Measurements from ENCODE around the gene SMARCC1. TPM values are rescaled to one million over a fixed set of nuclear protein-coding genes. Genes with fewer than 3 reads are reported as not detected.

Gene SMARCC1
- total RNA-seq, 2 donors from 2014 or later, result 72.6 to 90.2 TPM

DNA sequence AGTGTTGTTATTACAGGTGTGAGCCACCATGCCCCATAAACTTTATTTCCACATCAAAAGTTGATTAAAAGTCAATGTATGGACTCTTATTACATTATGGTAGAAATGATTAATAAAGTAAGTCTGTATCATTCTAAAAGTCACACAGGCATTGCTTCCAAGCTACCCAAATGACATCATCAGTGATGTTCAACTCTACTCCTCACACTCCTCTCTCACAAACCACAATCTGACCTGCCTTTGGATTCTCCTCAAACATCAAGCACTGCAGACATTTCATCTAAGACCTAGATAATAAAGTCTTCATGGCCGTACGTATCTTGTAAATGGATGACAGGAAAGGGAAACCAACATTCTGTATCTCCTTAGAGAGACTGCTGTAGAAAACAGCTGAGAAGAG, 68.0 kb downstream of the SMARCC1 start:
- H3K27me3 ChIP-seq, result no peaks in the 10 kb centered on the region
- DNase-seq, result no peak
- H3K9ac ChIP-seq (ENCODE audit: low read depth in 2 of 2, low read length in 2 of 2), result no peak overlapping the region
- no peaks in the 10 kb centered on the region for H3K4me1 ChIP-seq
- TF ChIP-seq, protein P1, sequence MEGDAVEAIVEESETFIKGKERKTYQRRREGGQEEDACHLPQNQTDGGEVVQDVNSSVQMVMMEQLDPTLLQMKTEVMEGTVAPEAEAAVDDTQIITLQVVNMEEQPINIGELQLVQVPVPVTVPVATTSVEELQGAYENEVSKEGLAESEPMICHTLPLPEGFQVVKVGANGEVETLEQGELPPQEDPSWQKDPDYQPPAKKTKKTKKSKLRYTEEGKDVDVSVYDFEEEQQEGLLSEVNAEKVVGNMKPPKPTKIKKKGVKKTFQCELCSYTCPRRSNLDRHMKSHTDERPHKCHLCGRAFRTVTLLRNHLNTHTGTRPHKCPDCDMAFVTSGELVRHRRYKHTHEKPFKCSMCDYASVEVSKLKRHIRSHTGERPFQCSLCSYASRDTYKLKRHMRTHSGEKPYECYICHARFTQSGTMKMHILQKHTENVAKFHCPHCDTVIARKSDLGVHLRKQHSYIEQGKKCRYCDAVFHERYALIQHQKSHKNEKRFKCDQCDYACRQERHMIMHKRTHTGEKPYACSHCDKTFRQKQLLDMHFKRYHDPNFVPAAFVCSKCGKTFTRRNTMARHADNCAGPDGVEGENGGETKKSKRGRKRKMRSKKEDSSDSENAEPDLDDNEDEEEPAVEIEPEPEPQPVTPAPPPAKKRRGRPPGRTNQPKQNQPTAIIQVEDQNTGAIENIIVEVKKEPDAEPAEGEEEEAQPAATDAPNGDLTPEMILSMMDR (IDR thresholded peaks at IDR 0.05), result no peak
- no peak overlapping the region for H3K27ac ChIP-seq
- no peak overlapping the region for H3K4me3 ChIP-seq
- intact Hi-C loops (cut with DNase I), result no loop called here
- no peaks in the 10 kb centered on the region for H3K9me3 ChIP-seq
- peaks cover 9% of the 10 kb centered on the region for H3K36me3 ChIP-seq

GRCh38 chr3:47712398-47712797, 69.3 kb downstream of the SMARCC1 start:
- H3K27ac ChIP-seq, result no peak overlapping the region
- no peaks in the 10 kb centered on the region for H3K9me3 ChIP-seq
- H3K4me3 ChIP-seq, result no peak overlapping the region
- no peak for DNase-seq
- H3K4me1 ChIP-seq, result no peaks in the 10 kb centered on the region
- intact Hi-C loops (cut with DNase I), result no loop called here
- TF ChIP-seq, protein P1 (IDR thresholded peaks at IDR 0.05), result no peak
- peaks cover 9% of the 10 kb centered on the region for H3K36me3 ChIP-seq
- no peak overlapping the region for H3K9ac ChIP-seq (ENCODE audit: low read depth in 2 of 2, low read length in 2 of 2)
- no peaks in the 10 kb centered on the region for H3K27me3 ChIP-seq

DNA sequence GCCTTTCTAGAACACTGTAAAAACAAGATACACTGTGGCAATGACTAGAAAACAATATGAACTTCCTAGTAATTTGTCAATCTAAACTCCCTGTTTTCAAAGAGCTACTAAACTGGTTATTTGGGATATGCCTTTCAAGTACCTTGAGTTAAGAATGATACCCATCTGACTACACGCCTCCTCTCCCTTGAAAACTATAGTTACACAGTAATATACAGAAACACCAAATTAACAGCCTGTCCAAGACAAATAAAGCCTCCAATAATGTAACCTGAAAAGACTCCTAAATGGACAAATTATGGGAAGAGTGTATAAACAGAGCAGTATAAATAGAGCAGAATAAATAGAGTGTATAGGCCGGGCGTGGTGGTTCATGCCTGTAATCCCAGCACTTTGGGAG, 70.1 kb downstream of the SMARCC1 start:
- H3K36me3 ChIP-seq, result peaks cover 9% of the 10 kb centered on the region
- DNase-seq, result no peak

DNA sequence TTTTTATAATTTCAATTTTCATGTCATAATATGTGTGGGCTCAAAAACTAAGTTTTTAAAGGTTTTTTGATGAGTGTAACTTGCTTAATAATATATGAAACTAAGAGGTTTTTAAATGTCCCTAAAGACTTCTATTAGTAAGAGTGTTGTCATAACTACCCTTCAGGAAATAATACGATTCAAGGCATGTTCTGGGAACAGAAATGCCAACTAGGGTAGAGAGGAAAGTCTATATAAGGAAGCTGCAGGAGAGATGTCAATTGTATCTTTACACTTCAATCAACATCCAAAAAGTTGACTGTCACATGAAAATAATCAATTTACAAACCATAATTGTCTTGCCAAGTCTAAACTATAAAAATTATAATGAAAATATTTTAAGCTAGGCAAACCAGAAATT, 76.3 kb downstream of the SMARCC1 start:
- no peaks in the 10 kb centered on the region for H3K4me1 ChIP-seq
- H3K9me3 ChIP-seq, result no peaks in the 10 kb centered on the region
- no peak for DNase-seq
- intact Hi-C loops (cut with DNase I), result no loop called here
- TF ChIP-seq, protein P1 (IDR thresholded peaks at IDR 0.05), result no peak
- no peak overlapping the region for H3K9ac ChIP-seq (ENCODE audit: low read depth in 2 of 2, low read length in 2 of 2)
- H3K4me3 ChIP-seq, result no peak overlapping the region
- H3K36me3 ChIP-seq, result no peaks in the 10 kb centered on the region
- no peak overlapping the region for H3K27ac ChIP-seq
- H3K27me3 ChIP-seq, result no peaks in the 10 kb centered on the region

More for the DNA sequence above, 70.1 kb downstream of the SMARCC1 start:
- TF ChIP-seq, protein P1 (IDR thresholded peaks at IDR 0.05), result no peak
- H3K4me1 ChIP-seq, result no peaks in the 10 kb centered on the region
- H3K9me3 ChIP-seq, result no peaks in the 10 kb centered on the region
- H3K27me3 ChIP-seq, result no peaks in the 10 kb centered on the region
- no peak overlapping the region for H3K9ac ChIP-seq (ENCODE audit: low read depth in 2 of 2, low read length in 2 of 2)
- H3K4me3 ChIP-seq, result no peak overlapping the region
- intact Hi-C loops (cut with DNase I), result no loop called here
- H3K27ac ChIP-seq, result no peak overlapping the region

GRCh38 chr3:47704237-47704612, 77.5 kb downstream of the SMARCC1 start:
- no peak overlapping the region for H3K27ac ChIP-seq
- H3K27me3 ChIP-seq, result no peaks in the 10 kb centered on the region
- H3K9ac ChIP-seq (ENCODE audit: low read depth in 2 of 2, low read length in 2 of 2), result no peak overlapping the region
- intact Hi-C loops (cut with DNase I), result no loop called here
- H3K36me3 ChIP-seq, result no peaks in the 10 kb centered on the region
- H3K4me1 ChIP-seq, result no peaks in the 10 kb centered on the region
- TF ChIP-seq, protein P1 (IDR thresholded peaks at IDR 0.05), result no peak
- no peaks in the 10 kb centered on the region for H3K9me3 ChIP-seq
- no peak for DNase-seq
- no peak overlapping the region for H3K4me3 ChIP-seq

GRCh38 chr3:47701388-47701787, 80.3 kb downstream of the SMARCC1 start:
- Histone ChIP-seq H3K9ac (ENCODE audit: low read depth in 2 of 2, low read length in 2 of 2) (no peak overlapping the region), H3K27me3 (no peaks in the 10 kb centered on the region), H3K36me3 (no peaks in the 10 kb centered on the region), H3K27ac (no peak overlapping the region), H3K9me3 (no peaks in the 10 kb centered on the region), H3K4me3 (no peak overlapping the region), H3K4me1 (no peaks in the 10 kb centered on the region)
- TF ChIP-seq, protein P1 (IDR thresholded peaks at IDR 0.05), result no peak
- DNase-seq, result no peak
- intact Hi-C loops (cut with DNase I), result no loop called here

Data from colonic mucosa (tissue), 4 donors.